ENCODE results near the gene DUSP3. TPM values are rescaled to one million over a fixed set of nuclear protein-coding genes. Genes with fewer than 3 reads are reported as not detected.

DUSP3 gene
- polyA plus RNA-seq, 1 experiment = 27.9 TPM

- POLR2A ChIA-PET = no interaction called here
- Histone ChIP-seq H3K27me3 (ENCODE audit: control insufficient read depth, insufficient read depth, low read length) (no peaks in the 10 kb centered on the region), H3K36me3 (ENCODE audit: control insufficient read depth, insufficient read depth, low read length) (peaks cover 25% of the 10 kb centered on the region), H3K4me3 (ENCODE audit: low read depth, low read length) (no peak overlapping the region)
- CTCF ChIA-PET = interaction anchor here (1.0 kb wide), 1 partner anchor 77 kb away, joined by 3 read pairs; no protein-coding TSS in a partner anchor
- no peak for TF ChIP-seq CTCF (IDR thresholded peaks at IDR 0.05; ENCODE audit: insufficient read depth, low read depth, low read length)
- no peak for DNase-seq (ENCODE audit: low read depth)
These were observed 7.8 kb downstream of the DUSP3 start for GRCh38 chr17:43770957-43771356.

GRCh38 chr17:43769859-43770258 lies 8.9 kb downstream of the DUSP3 start:
- ChIA-PET POLR2A (no interaction called here), CTCF (interaction anchor here (1.0 to 1.6 kb wide), 2 partner anchors 9 to 76 kb away, joined by 3 read pairs; no protein-coding TSS in a partner anchor)
- no peaks in the 10 kb centered on the region for H3K27me3 ChIP-seq (ENCODE audit: control insufficient read depth, insufficient read depth, low read length)
- H3K4me3 ChIP-seq (ENCODE audit: low read depth, low read length) = no peak overlapping the region
- TF ChIP-seq CTCF (IDR thresholded peaks at IDR 0.05; ENCODE audit: insufficient read depth, low read depth, low read length) = no peak
- H3K36me3 ChIP-seq (ENCODE audit: control insufficient read depth, insufficient read depth, low read length) = peaks cover 25% of the 10 kb centered on the region
- DNase-seq (ENCODE audit: low read depth) = no peak

GRCh38 chr17:43769426-43769825 lies 9.4 kb downstream of the DUSP3 start:
- H3K36me3 ChIP-seq (ENCODE audit: control insufficient read depth, insufficient read depth, low read length) = peaks cover 25% of the 10 kb centered on the region
- POLR2A ChIA-PET = no interaction called here
- DNase-seq (ENCODE audit: low read depth) = no peak
- H3K4me3 ChIP-seq (ENCODE audit: low read depth, low read length) = no peak overlapping the region
- H3K27me3 ChIP-seq (ENCODE audit: control insufficient read depth, insufficient read depth, low read length) = no peaks in the 10 kb centered on the region
- CTCF ChIA-PET = interaction anchor here (1.6 to 4.1 kb wide), 2 partner anchors 8 to 76 kb away, joined by 3 to 24 read pairs; partner anchors contain the start of gene CD300LG
- TF ChIP-seq CTCF (IDR thresholded peaks at IDR 0.05; ENCODE audit: insufficient read depth, low read depth, low read length) = no peak

- CTCF ChIA-PET = interaction anchor here (1.6 to 19.9 kb wide), 4 partner anchors 8 to 77 kb away, joined by 3 to 784 read pairs (median 20); partner anchors contain the start of genes CD300LG and DUSP3
- no peak for DNase-seq (ENCODE audit: low read depth)
- no peak overlapping the region for H3K4me3 ChIP-seq (ENCODE audit: low read depth, low read length)
- peaks cover 20% of the 10 kb centered on the region for H3K36me3 ChIP-seq (ENCODE audit: control insufficient read depth, insufficient read depth, low read length)
- POLR2A ChIA-PET = no interaction called here
- TF ChIP-seq CTCF (IDR thresholded peaks at IDR 0.05; ENCODE audit: insufficient read depth, low read depth, low read length) = no peak
- no peaks in the 10 kb centered on the region for H3K27me3 ChIP-seq (ENCODE audit: control insufficient read depth, insufficient read depth, low read length)
These were observed 9.8 kb downstream of the DUSP3 start for GRCh38 chr17:43768943-43769342.

- CTCF ChIA-PET = interaction anchor here (2.5 to 19.9 kb wide), 5 partner anchors 10 to 192 kb away, joined by 16 to 784 read pairs (median 24); partner anchors contain the start of genes CD300LG, DUSP3 and SOST
- POLR2A ChIA-PET = no interaction called here
- Histone ChIP-seq H3K27me3 (ENCODE audit: control insufficient read depth, insufficient read depth, low read length) (no peaks in the 10 kb centered on the region), H3K4me3 (ENCODE audit: low read depth, low read length) (no peak overlapping the region), H3K36me3 (ENCODE audit: control insufficient read depth, insufficient read depth, low read length) (peaks cover 20% of the 10 kb centered on the region)
- TF ChIP-seq CTCF (IDR thresholded peaks at IDR 0.05; ENCODE audit: insufficient read depth, low read depth, low read length) = no peak
- DNase-seq (ENCODE audit: low read depth) = no peak
These were observed 10.4 kb downstream of the DUSP3 start for GRCh38 chr17:43768382-43768781.

All from BJ (cell line).